CD14-positive monocyte (primary cell): ENCODE results near the gene PDE4B. TPM values are rescaled to one million over a fixed set of nuclear protein-coding genes. Genes with fewer than 3 reads are reported as not detected.

Experiments used
- DNase-seq, 3 donors: peaks; one replicate each; pipeline ENCODE4 v3.0.0-alpha.2; 2011 to 2022
- H2AFZ ChIP-seq: 2 replicates; pipeline ENCODE4 v1.6.0; 2012; ENCODE audit warnings: mild to moderate bottlenecking, low read depth, low read length, inconsistent platforms; ENCODE audit not compliant: insufficient read depth, poor library complexity, severe bottlenecking
- H3K27ac ChIP-seq, 2 donors: 1 replicate in 1 of 2; 2 replicates in 1 of 2; pipeline ENCODE4 v1.5.1; 2012 to 2013; ENCODE audit warnings: low read length in 2 of 2, control low read depth in 1 of 2, inconsistent platforms in 1 of 2, low read depth in 1 of 2, mild to moderate bottlenecking in 1 of 2
- H3K27me3 ChIP-seq, 2 donors: one replicate each; pipeline versions ENCODE4 v1.6.0 to v1.6.1; 2011 to 2013; ENCODE audit warnings: low read length in 2 of 2; ENCODE audit not compliant: control insufficient read depth in 2 of 2, insufficient read depth in 2 of 2
- H3K36me3 ChIP-seq, 2 donors: replicated peaks in 1 of 2; 1 replicate in 1 of 2; 2 replicates in 1 of 2; pipeline versions ENCODE4 v1.5.1 to v1.6.1; 2012 to 2013; ENCODE audit warnings: low read length in 2 of 2, control low read depth in 1 of 2, inconsistent platforms in 1 of 2, mild to moderate bottlenecking in 1 of 2; ENCODE audit not compliant: insufficient read depth in 2 of 2, control insufficient read depth in 1 of 2
- H3K4me1 ChIP-seq, 2 donors: 1 replicate in 1 of 2; 2 replicates in 1 of 2; pipeline versions ENCODE4 v1.5.1 to v1.6.1; 2012 to 2013; ENCODE audit warnings: low read length in 2 of 2, control low read depth in 1 of 2, inconsistent platforms in 1 of 2, mild to moderate bottlenecking in 1 of 2, moderate library complexity in 1 of 2; ENCODE audit not compliant: insufficient read depth in 2 of 2, control insufficient read depth in 1 of 2
- H3K4me2 ChIP-seq: replicated peaks from 2 replicates; pipeline ENCODE3; 2012; ENCODE audit warnings: low read length, moderate library complexity, mild to moderate bottlenecking; ENCODE audit not compliant: poor library complexity, severe bottlenecking; ENCODE audit errors: extremely low read depth
- H3K4me3 ChIP-seq, 3 experiments: fragments of 200-600 bp in 1 of 3; sonication (generic) in 1 of 3; replicated peaks in 1 of 3; 1 replicate in 2 of 3; 2 replicates in 1 of 3; pipeline ENCODE4 v1.5.1; 2011 to 2013; ENCODE audit warnings: low read length in 3 of 3, mild to moderate bottlenecking in 3 of 3, control low read depth in 2 of 3, low read depth in 2 of 3, inconsistent platforms in 1 of 3, moderate library complexity in 1 of 3
- H3K79me2 ChIP-seq: 2 replicates; pipeline ENCODE4 v1.6.0; 2012; ENCODE audit warnings: mild to moderate bottlenecking, control low read depth, inconsistent platforms, low read length, moderate library complexity; ENCODE audit not compliant: insufficient read depth
- H3K9ac ChIP-seq: 2 replicates; pipeline ENCODE4 v1.6.0; 2017; ENCODE audit warnings: low read length, mild to moderate bottlenecking; ENCODE audit not compliant: insufficient read depth, poor library complexity, severe bottlenecking
- H3K9me3 ChIP-seq, 2 donors: replicated peaks in 1 of 2; 1 replicate in 1 of 2; 2 replicates in 1 of 2; pipeline versions ENCODE4 v1.5.1 to v1.6.1; 2012 to 2013; ENCODE audit warnings: low read length in 2 of 2, control low read depth in 1 of 2; ENCODE audit not compliant: control insufficient read depth in 1 of 2, insufficient read depth in 1 of 2
- H4K20me1 ChIP-seq: 2 replicates; pipeline ENCODE4 v1.6.0; 2012; ENCODE audit warnings: mild to moderate bottlenecking, low read length, control low read depth, moderate library complexity; ENCODE audit not compliant: insufficient read depth
- H3K27ac Mint-ChIP-seq, 7 donors: one replicate each; pipeline ENCODE4 v1.8.0; 2020; ENCODE audit warnings: mild to moderate bottlenecking in 7 of 7, mixed read lengths in 7 of 7, moderate library complexity in 6 of 7, inconsistent platforms in 2 of 7
- H3K27me3 Mint-ChIP-seq, 3 donors: one replicate each; pipeline ENCODE4 v1.8.0; 2021 to 2022; ENCODE audit warnings: low read depth in 3 of 3, mild to moderate bottlenecking in 3 of 3, mixed read lengths in 3 of 3, moderate library complexity in 3 of 3, inconsistent platforms in 1 of 3
- H3K36me3 Mint-ChIP-seq, 2 donors: one replicate each; pipeline ENCODE4 v1.8.0; 2020; ENCODE audit warnings: mixed read lengths in 2 of 2, inconsistent platforms in 1 of 2, mild to moderate bottlenecking in 1 of 2
- H3K4me1 Mint-ChIP-seq: one replicate; pipeline ENCODE4 v1.8.0; 2020; ENCODE audit warnings: mild to moderate bottlenecking, mixed read lengths
- H3K4me3 Mint-ChIP-seq, 2 donors: one replicate each; pipeline ENCODE4 v1.8.0; 2020; ENCODE audit warnings: mild to moderate bottlenecking in 2 of 2, mixed read lengths in 2 of 2, moderate library complexity in 1 of 2
- H3K9me3 Mint-ChIP-seq, 7 donors: one replicate each; pipeline ENCODE4 v1.8.0; 2020 to 2022; ENCODE audit warnings: mixed read lengths in 7 of 7, mild to moderate bottlenecking in 6 of 7, moderate library complexity in 6 of 7, inconsistent platforms in 2 of 7
- CTCF ChIP-seq: fragments of 200-600 bp; IDR thresholded peaks from one replicate; pipeline ENCODE4 v1.8.0; 2022; ENCODE audit warnings: antibody characterized with exemption, mild to moderate bottlenecking
- WGBS: methylation state at CpG from one replicate; pipeline ENCODE4 v1.1.5; 2013; ENCODE audit warnings: missing lambda C conversion rate; ENCODE audit not compliant: insufficient coverage; 5-methylcytosine and 5-hydroxymethylcytosine counted together
- intact Hi-C, 2 donors: fragments of 100-400 bp; cut with micrococcal nuclease; formaldehyde crosslinking; loops; one replicate each; pipeline versions ENCODE4 v1.15.0 to v1.15.1; 2023
- polyA plus RNA-seq, 3 donors: library from polyadenylated mRNA; depleted of rRNA in 1 of 3; unstranded in 2 of 3; stranded (reverse) in 1 of 3; fragments of 300-500 nt in 2 of 3; fragments of >200 nt in 1 of 3; fragmentation: Illumina TruSeq in 2 of 3; gene quantifications; 1 replicate in 2 of 3; 2 replicates in 1 of 3; pipeline ENCODE4 v1.2.3, GENCODE V29; 2012 to 2021

PDE4B gene
- polyA plus RNA-seq, 3 donors, result 17.2 to 52.8 (median 25.2) TPM

- Histone ChIP-seq H3K27me3 (no peaks in the 10 kb centered on the region), H3K4me3 (no peak overlapping the region), H3K4me1 (no peaks in the 10 kb centered on the region), H3K9ac (no peak overlapping the region), H3K9me3 (peaks cover 7 to 15% of the 10 kb centered on the region in 2 donors), H3K36me3 (no peaks in the 10 kb centered on the region), H4K20me1 (no peaks in the 10 kb centered on the region), H3K79me2 (no peaks in the 10 kb centered on the region), H3K4me2 (no peak overlapping the region), H3K27ac (no peak overlapping the region), H2AFZ (no peak overlapping the region)
- H3K9me3 Mint-ChIP-seq, result peaks cover 11 to 23% (median 17%) of the 10 kb centered on the region in 7 donors
- no peak for DNase-seq
- no peaks in the 10 kb centered on the region for H3K27me3 Mint-ChIP-seq
- H3K36me3 Mint-ChIP-seq, result no peaks in the 10 kb centered on the region
- no CpG with 5 or more reads among the region's 2 CpGs for WGBS
- H3K4me1 Mint-ChIP-seq, result peaks cover 3% of the 10 kb centered on the region
- TF ChIP-seq CTCF, result no peak
- H3K4me3 Mint-ChIP-seq, result no peak overlapping the region
- intact Hi-C loops, result no loop called here
- H3K27ac Mint-ChIP-seq, result no peak overlapping the region
Measured at GRCh38 chr1:65769636-65770035, 23.1 kb upstream of the PDE4B start.

GRCh38 chr1:65772607-65773006 is 20.1 kb upstream of the PDE4B start:
- H3K27ac Mint-ChIP-seq, result no peak overlapping the region
- no peak for DNase-seq
- peaks cover 0 to 7% (median 4%) of the 10 kb centered on the region in 7 donors for H3K9me3 Mint-ChIP-seq
- TF ChIP-seq CTCF, result no peak
- no peak overlapping the region for H3K4me3 ChIP-seq
- no peak overlapping the region for H3K4me2 ChIP-seq
- peaks cover 3% of the 10 kb centered on the region for H3K4me1 Mint-ChIP-seq
- H3K4me3 Mint-ChIP-seq, result no peak overlapping the region
- H3K36me3 ChIP-seq, result no peaks in the 10 kb centered on the region
- H3K9ac ChIP-seq, result no peak overlapping the region
- peaks cover 0 to 2% of the 10 kb centered on the region in 2 donors for H3K9me3 ChIP-seq
- no peaks in the 10 kb centered on the region for H3K79me2 ChIP-seq
- H3K27ac ChIP-seq, result no peak overlapping the region
- no peaks in the 10 kb centered on the region for H3K4me1 ChIP-seq
- no peaks in the 10 kb centered on the region for H3K27me3 Mint-ChIP-seq
- no peaks in the 10 kb centered on the region for H3K36me3 Mint-ChIP-seq
- no peaks in the 10 kb centered on the region for H3K27me3 ChIP-seq
- no peaks in the 10 kb centered on the region for H4K20me1 ChIP-seq
- WGBS, result no CpG with 5 or more reads among the region's 2 CpGs
- intact Hi-C loops, result no loop called here
- no peak overlapping the region for H2AFZ ChIP-seq
